HepG2 (cell line): ENCODE results near the gene THRAP3. TPM values are rescaled to one million over a fixed set of nuclear protein-coding genes. Genes with fewer than 3 reads are reported as not detected.

Source experiments
- ATAC-seq: fragments of 200-7000 bp; cut with Tn5 transposase; 3 replicates; pipeline ENCODE4 v1.9.1; 2020; ENCODE audit warnings: mild to moderate bottlenecking, moderate library complexity
- Bru-seq: library from RNA; stranded (reverse); fragments of 400-500 nt; gene quantifications from one replicate; lab custom pipeline; 2021; lab: Mats Ljungman, UMichigan
- BruChase-seq, 2 experiments: library from RNA; stranded (reverse); fragments of 400-500 nt; gene quantifications; one replicate each; lab custom pipeline; 2021; lab: Mats Ljungman, UMichigan
- BruUV-seq: library from RNA; stranded (reverse); fragments of 400-500 nt; replicated peaks from 2 replicates; lab custom pipeline; 2021; lab: Mats Ljungman, UMichigan
- CTCF ChIA-PET: fragments of 300-600 bp; formaldehyde crosslinking; extraction: SDS; loops from one replicate; lab custom pipeline; 2021; ENCODE audit warnings: low total read pairs, inconsistent platforms, low intra/inter-chr PET ratio; lab: Yijun Ruan, JAX
- POLR2A ChIA-PET: fragments of 350-600 bp; sonication (Branson Sonifier 250); formaldehyde crosslinking; loops from one replicate; lab custom pipeline; 2020; ENCODE audit warnings: antibody characterized with exemption, inconsistent platforms; lab: Yijun Ruan, JAX
- DNase-seq: peaks from one replicate; pipeline ENCODE4 v3.0.0-alpha.2; 2015; ENCODE audit warnings: low spot score
- FAIRE-seq: peaks from 3 replicates; lab custom pipeline; 2011; peaks lifted over from hg19 to GRCh38; lab: Jason Lieb, UNC
- H2AFZ ChIP-seq: one replicate; pipeline ENCODE4 v1.6.1; 2011; ENCODE audit warnings: low read length, inconsistent platforms
- H3K27ac ChIP-seq: fragments of 300-600 bp; 3 replicates; pipeline ENCODE4 v1.8.0; 2011; ENCODE audit warnings: mixed run types, mild to moderate bottlenecking, mixed read lengths, low read length, inconsistent platforms; ENCODE audit not compliant: insufficient read depth; ENCODE audit errors: extremely low read length
- H3K27me3 ChIP-seq, 2 experiments: fragments of 200-600 bp in 1 of 2; 2 replicates in 1 of 2; 3 replicates in 1 of 2; pipeline versions ENCODE4 v1.6.0 to v1.8.0; 2011; ENCODE audit warnings: low read length in 2 of 2, mild to moderate bottlenecking in 2 of 2, moderate library complexity in 2 of 2, inconsistent platforms in 1 of 2; ENCODE audit not compliant: insufficient read depth in 2 of 2, control insufficient read depth in 1 of 2
- H3K36me3 ChIP-seq, 2 experiments: fragments of 200-600 bp in 1 of 2; replicated peaks in 1 of 2; 2 replicates in 1 of 2; 3 replicates in 1 of 2; pipeline versions ENCODE4 v1.5.1 to v1.8.0; 2011; ENCODE audit warnings: low read length in 2 of 2, inconsistent platforms in 1 of 2; ENCODE audit not compliant: insufficient read depth in 2 of 2, control insufficient read depth in 1 of 2
- H3K4me1 ChIP-seq: 2 replicates; pipeline ENCODE4 v1.5.1; 2012; ENCODE audit warnings: low read length, inconsistent platforms; ENCODE audit not compliant: insufficient read depth
- H3K4me2 ChIP-seq: 2 replicates; pipeline ENCODE4 v1.6.0; 2011; ENCODE audit warnings: low read depth, low read length, inconsistent platforms
- H3K4me3 ChIP-seq, 3 experiments: fragments of 200-600 bp in 1 of 3; sonication (generic), shearing (Covaris generic) in 1 of 3; replicated peaks in 1 of 3; 2 replicates each; pipeline ENCODE4 v1.5.1; 2011 to 2016; ENCODE audit warnings: low read length in 3 of 3, inconsistent platforms in 2 of 3, low read depth in 2 of 3, mild to moderate bottlenecking in 2 of 3, control low read depth in 1 of 3, mixed read lengths in 1 of 3; ENCODE audit not compliant: insufficient read depth in 1 of 3
- H3K79me2 ChIP-seq: one replicate; pipeline ENCODE4 v1.6.1; 2011; ENCODE audit warnings: low read length, inconsistent platforms; ENCODE audit not compliant: insufficient read depth
- H3K9ac ChIP-seq: 2 replicates; pipeline ENCODE4 v1.6.0; 2011; ENCODE audit warnings: mild to moderate bottlenecking, low read depth, low read length, inconsistent platforms; ENCODE audit not compliant: insufficient read depth
- H3K9me3 ChIP-seq: 2 replicates; pipeline ENCODE4 v1.5.1; 2012; ENCODE audit warnings: mild to moderate bottlenecking, low read length
- H4K20me1 ChIP-seq: 2 replicates; pipeline ENCODE4 v1.6.0; 2011; ENCODE audit warnings: inconsistent platforms, mild to moderate bottlenecking, low read length, moderate library complexity; ENCODE audit not compliant: insufficient read depth
- GATA4 ChIP-seq: sonication (generic); IDR thresholded peaks from 2 replicates; pipeline ENCODE4 v1.6.1; 2016; ENCODE audit warnings: antibody characterized with exemption, low read depth, borderline replicate concordance
- JUND ChIP-seq: sonication (generic); formaldehyde crosslinking; IDR thresholded peaks from 2 replicates; pipeline ENCODE4 v1.8.0; 2022; ENCODE audit warnings: mild to moderate bottlenecking, missing genetic modification reagents
- SSRP1 ChIP-seq: IDR thresholded peaks from 2 replicates; pipeline ENCODE4 v1.6.1; 2016; ENCODE audit warnings: control low read depth
- THYN1 ChIP-seq: sonication (generic); formaldehyde crosslinking; IDR thresholded peaks from 2 replicates; pipeline ENCODE4 v1.8.1; 2023; ENCODE audit warnings: low read depth, mild to moderate bottlenecking, moderate library complexity, missing genetic modification reagents, borderline replicate concordance
- ZNF572 ChIP-seq: sonication (generic); formaldehyde crosslinking; IDR thresholded peaks from 2 replicates; pipeline ENCODE4 v1.5.1; 2020; ENCODE audit warnings: mild to moderate bottlenecking, missing genetic modification reagents
- ZNF747 ChIP-seq: sonication (generic); formaldehyde crosslinking; IDR thresholded peaks from 2 replicates; pipeline ENCODE4 v1.8.1; 2023; ENCODE audit warnings: missing genetic modification reagents, mild to moderate bottlenecking, borderline replicate concordance
- ZNF776 ChIP-seq: sonication (generic); formaldehyde crosslinking; IDR thresholded peaks from 2 replicates; pipeline ENCODE4 v1.4.0; 2020; ENCODE audit warnings: mild to moderate bottlenecking, missing genetic modification reagents
- WGBS: methylation state at CpG from one replicate; pipeline ENCODE4 v1.1.6; 2017; ENCODE audit warnings: low lambda C conversion rate; 5-methylcytosine and 5-hydroxymethylcytosine counted together
- in situ Hi-C: cut with HindIII; loops from 2 replicates; pipeline ENCODE4 v1.10.0; 2017; ENCODE audit warnings: low pct_unique_long_range_greater_than_20kb; ENCODE audit not compliant: extremely low pct_ligation_motif_present
- intact Hi-C: fragments of 100-400 bp; cut with micrococcal nuclease; formaldehyde crosslinking; loops from one replicate; pipeline ENCODE4 v1.10.0; 2022; ENCODE audit not compliant: unreplicated experiment
- long read RNA-seq, 2 experiments: library from RNA in 1 of 2; library from polyadenylated mRNA in 1 of 2; stranded (forward) in 1 of 2; unstranded in 1 of 2; transcript quantifications; one replicate each; pipeline ENCODE4 v2.0.0, GENCODE V29; 2019 to 2022
- polyA minus RNA-seq, 3 experiments: library from RNA; depleted of rRNA, polyadenylated mRNA; stranded (reverse); fragments of >200 nt; gene quantifications; 2 replicates each; pipeline ENCODE4 v1.2.3, GENCODE V29; 2011; ENCODE audit warnings: low replicate concordance in 1 of 3
- polyA plus RNA-seq, 8 experiments: library from polyadenylated mRNA; depleted of rRNA in 3 of 8; stranded (reverse) in 7 of 8; unstranded in 1 of 8; fragments of >200 nt; fragmentation: Illumina TruSeq in 4 of 8; extraction: Trizol in 4 of 8; gene quantifications; 2 replicates each; pipeline versions ENCODE4 v1.2.1 to v1.2.3, GENCODE V29; 2011 to 2016; ENCODE audit warnings: low read depth in 4 of 8, missing spikeins in 1 of 8, mixed read lengths in 1 of 8; ENCODE audit not compliant: insufficient read depth in 1 of 8
- total RNA-seq, 5 experiments: library from RNA; depleted of rRNA; stranded (reverse); fragments of >200 nt; fragmentation: Illumina TruSeq; extraction: Trizol; gene quantifications; 2 replicates each; pipeline ENCODE4 v1.2.3, GENCODE V29; 2016; ENCODE audit warnings: low read depth in 1 of 5
- TF ChIP-seq, protein P1 (sequence below): sonication (generic); formaldehyde crosslinking; IDR thresholded peaks from 2 replicates; pipeline ENCODE4 v1.4.0; 2020; ENCODE audit warnings: mild to moderate bottlenecking, missing genetic modification reagents
- TF ChIP-seq, protein P2 (sequence below): sonication (generic); formaldehyde crosslinking; IDR thresholded peaks from 2 replicates; pipeline ENCODE4 v1.9.0; 2021; ENCODE audit warnings: missing genetic modification reagents, borderline replicate concordance

Gene THRAP3, protein sequence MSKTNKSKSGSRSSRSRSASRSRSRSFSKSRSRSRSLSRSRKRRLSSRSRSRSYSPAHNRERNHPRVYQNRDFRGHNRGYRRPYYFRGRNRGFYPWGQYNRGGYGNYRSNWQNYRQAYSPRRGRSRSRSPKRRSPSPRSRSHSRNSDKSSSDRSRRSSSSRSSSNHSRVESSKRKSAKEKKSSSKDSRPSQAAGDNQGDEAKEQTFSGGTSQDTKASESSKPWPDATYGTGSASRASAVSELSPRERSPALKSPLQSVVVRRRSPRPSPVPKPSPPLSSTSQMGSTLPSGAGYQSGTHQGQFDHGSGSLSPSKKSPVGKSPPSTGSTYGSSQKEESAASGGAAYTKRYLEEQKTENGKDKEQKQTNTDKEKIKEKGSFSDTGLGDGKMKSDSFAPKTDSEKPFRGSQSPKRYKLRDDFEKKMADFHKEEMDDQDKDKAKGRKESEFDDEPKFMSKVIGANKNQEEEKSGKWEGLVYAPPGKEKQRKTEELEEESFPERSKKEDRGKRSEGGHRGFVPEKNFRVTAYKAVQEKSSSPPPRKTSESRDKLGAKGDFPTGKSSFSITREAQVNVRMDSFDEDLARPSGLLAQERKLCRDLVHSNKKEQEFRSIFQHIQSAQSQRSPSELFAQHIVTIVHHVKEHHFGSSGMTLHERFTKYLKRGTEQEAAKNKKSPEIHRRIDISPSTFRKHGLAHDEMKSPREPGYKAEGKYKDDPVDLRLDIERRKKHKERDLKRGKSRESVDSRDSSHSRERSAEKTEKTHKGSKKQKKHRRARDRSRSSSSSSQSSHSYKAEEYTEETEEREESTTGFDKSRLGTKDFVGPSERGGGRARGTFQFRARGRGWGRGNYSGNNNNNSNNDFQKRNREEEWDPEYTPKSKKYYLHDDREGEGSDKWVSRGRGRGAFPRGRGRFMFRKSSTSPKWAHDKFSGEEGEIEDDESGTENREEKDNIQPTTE
- 92.6 and 127 TPM in 2 replicates for total RNA-seq (2016; rRNA removed; fragmentation: Illumina TruSeq; extraction: Trizol)
- 4.4 and 4.8 TPM in 2 replicates for total RNA-seq (2016; cell fraction: cytosol; rRNA removed; fragmentation: Illumina TruSeq; extraction: Trizol; ENCODE audit: low read depth)
- total RNA-seq (2016; cell fraction: insoluble cytoplasmic fraction; rRNA removed; fragmentation: Illumina TruSeq; extraction: Trizol), result 91.8 and 120 TPM in 2 replicates
- total RNA-seq (2016; cell fraction: membrane; rRNA removed; fragmentation: Illumina TruSeq; extraction: Trizol), result 17.0 and 19.1 TPM in 2 replicates
- total RNA-seq (2016; cell fraction: nucleus; rRNA removed; fragmentation: Illumina TruSeq; extraction: Trizol), result 65.3 and 66.9 TPM in 2 replicates
- 45.0 and 48.3 TPM in 2 replicates for polyA plus RNA-seq (2011; rRNA removed)
- polyA plus RNA-seq (2011; cell fraction: cytosol; rRNA removed), result 24.6 and 36.8 TPM in 2 replicates
- 24.7 and 31.6 TPM in 2 replicates for polyA plus RNA-seq (2011; cell fraction: nucleus; rRNA removed)
- polyA plus RNA-seq (2012), result 42.6 and 51.5 TPM in 2 replicates
- polyA plus RNA-seq (2016; cell fraction: cytosol; fragmentation: Illumina TruSeq; extraction: Trizol; ENCODE audit: low read depth), result 2.2 and 2.7 TPM in 2 replicates
- 84.9 and 85.0 TPM in 2 replicates for polyA plus RNA-seq (2016; cell fraction: insoluble cytoplasmic fraction; fragmentation: Illumina TruSeq; extraction: Trizol; ENCODE audit: low read depth)
- polyA plus RNA-seq (2016; cell fraction: membrane; fragmentation: Illumina TruSeq; extraction: Trizol; ENCODE audit: low read depth), result 6.4 and 7.9 TPM in 2 replicates
- polyA plus RNA-seq (2016; cell fraction: nucleus; fragmentation: Illumina TruSeq; extraction: Trizol; ENCODE audit: insufficient read depth, low read depth), result 72.6 and 82.4 TPM in 2 replicates
- polyA minus RNA-seq (2011; rRNA and poly(A)+ RNA removed; ENCODE audit: low replicate concordance), result 52.7 and 91.8 TPM in 2 replicates
- 53.5 and 56.4 TPM in 2 replicates for polyA minus RNA-seq (2011; cell fraction: cytosol; rRNA and poly(A)+ RNA removed)
- 36.8 and 66.3 TPM in 2 replicates for polyA minus RNA-seq (2011; cell fraction: nucleus; rRNA and poly(A)+ RNA removed)
- Bru-seq, nascent RNA, result percentile 92 among the genes with signal in this experiment
- percentile 95 among the genes with signal in this experiment for BruChase-seq, experiment 1, labeled RNA remaining after a 6-hour chase
- BruChase-seq, experiment 2, labeled RNA remaining after a 2-hour chase, result percentile 95 among the genes with signal in this experiment
- long read RNA-seq, experiment 1, partial matches to known transcripts, result 106 of 167 reads
- long read RNA-seq, experiment 1, other reads (novel, unspliced or antisense), result 61 of 167 reads
- long read RNA-seq, experiment 2, partial matches to known transcripts, result 25 of 49 reads
- long read RNA-seq, experiment 2, other reads (novel, unspliced or antisense), result 24 of 49 reads

DNA sequence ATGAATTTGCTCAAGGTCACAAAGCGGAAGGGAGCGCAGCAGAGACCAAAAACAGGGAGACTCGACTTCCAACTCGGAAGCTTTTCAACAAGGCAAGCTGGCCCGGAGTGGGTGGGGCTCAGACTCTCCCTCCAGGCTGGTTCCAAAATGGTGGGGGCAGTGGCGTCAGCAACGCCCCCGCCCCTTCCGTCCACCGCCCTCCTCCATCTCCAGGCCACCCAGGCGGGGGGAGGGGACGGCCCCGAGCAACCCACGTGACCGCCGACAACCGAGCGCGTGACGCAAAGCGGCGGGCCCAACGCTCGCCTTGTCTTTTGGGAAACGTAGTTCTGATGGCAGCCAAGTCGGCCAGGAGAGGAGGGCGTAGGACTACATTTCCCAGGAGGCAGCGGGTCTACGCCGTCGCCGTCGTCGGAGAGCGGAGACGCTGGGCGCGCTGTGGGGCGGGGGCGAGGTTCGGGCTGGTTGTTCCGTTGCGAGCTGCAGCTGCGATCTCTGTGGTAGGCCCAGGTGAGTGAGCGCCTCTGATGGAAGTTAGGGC, at the start of gene THRAP3:
Gene THRAP3, plus strand, starts transcription at position 448 of the 541 bp plus-strand sequence. CDS start 58,121 bp downstream, outside the sequence.
- ATAC-seq, result peak; percentile 96
- peak; percentile 98 for FAIRE-seq
- ChIA-PET POLR2A (interaction anchor here (0.8 to 8.2 kb wide), 26 partner anchors 10 to 240 kb away, joined by 3 to 141 read pairs (median 8); partner anchors contain the start of genes EVA1B, MAP7D1, MRPS15 and SH3D21), CTCF (no interaction called here)
- H3K79me2 ChIP-seq, result peaks cover 48% of the 10 kb centered on the region
- H3K36me3 ChIP-seq, result peaks cover 7 to 14% of the 10 kb centered on the region in 2 experiments; a peak in 3 of 5 replicates
- intact Hi-C loops (loop anchor here (1.0 to 10.0 kb wide), 4 partner anchors 17 to 69 kb away; partner anchors contain the start of gene MAP7D1), in situ Hi-C loops (no loop called here)
- H3K27ac ChIP-seq, result peak within 1 kb of the TSS; percentile 94
- H2AFZ ChIP-seq, result peak within 1 kb of the TSS; percentile 88
- no TSS peak for BruUV-seq
- peak; percentile 98 for DNase-seq
- peak within 1 kb of the TSS; percentile 95 for H3K9ac ChIP-seq
- peaks cover 42% of the 10 kb centered on the region for H4K20me1 ChIP-seq
- peaks cover 37% of the 10 kb centered on the region for H3K4me1 ChIP-seq
- H3K27me3 ChIP-seq, result no peaks in the 10 kb centered on the region; a peak in 1 of 5 replicates
- H3K4me3 ChIP-seq, result peak within 1 kb of the TSS; percentile 86 to 100 (median 89)
- 0% methylated on average over 16 of the region's 45 CpGs for whole genome bisulfite sequencing
- H3K9me3 ChIP-seq, result no peaks in the 10 kb centered on the region
- H3K4me2 ChIP-seq, result peak within 1 kb of the TSS; percentile 75
- TF ChIP-seq SSRP1 (no peak), ZNF747 (CRISPR knock-in tag) (peak; percentile 88; the same call in 1 of the 2 replicates), GATA4 (no peak), ZNF776 (peak; percentile 97), THYN1 (peak; percentile 86; the same call in 1 of the 2 replicates), JUND (CRISPR knock-in tag) (no peak), ZNF572 (CRISPR knock-in tag) (no peak)
- TF ChIP-seq, protein P1, sequence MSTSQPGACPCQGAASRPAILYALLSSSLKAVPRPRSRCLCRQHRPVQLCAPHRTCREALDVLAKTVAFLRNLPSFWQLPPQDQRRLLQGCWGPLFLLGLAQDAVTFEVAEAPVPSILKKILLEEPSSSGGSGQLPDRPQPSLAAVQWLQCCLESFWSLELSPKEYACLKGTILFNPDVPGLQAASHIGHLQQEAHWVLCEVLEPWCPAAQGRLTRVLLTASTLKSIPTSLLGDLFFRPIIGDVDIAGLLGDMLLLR (CRISPR knock-in tag), result no peak
- TF ChIP-seq, protein P2, sequence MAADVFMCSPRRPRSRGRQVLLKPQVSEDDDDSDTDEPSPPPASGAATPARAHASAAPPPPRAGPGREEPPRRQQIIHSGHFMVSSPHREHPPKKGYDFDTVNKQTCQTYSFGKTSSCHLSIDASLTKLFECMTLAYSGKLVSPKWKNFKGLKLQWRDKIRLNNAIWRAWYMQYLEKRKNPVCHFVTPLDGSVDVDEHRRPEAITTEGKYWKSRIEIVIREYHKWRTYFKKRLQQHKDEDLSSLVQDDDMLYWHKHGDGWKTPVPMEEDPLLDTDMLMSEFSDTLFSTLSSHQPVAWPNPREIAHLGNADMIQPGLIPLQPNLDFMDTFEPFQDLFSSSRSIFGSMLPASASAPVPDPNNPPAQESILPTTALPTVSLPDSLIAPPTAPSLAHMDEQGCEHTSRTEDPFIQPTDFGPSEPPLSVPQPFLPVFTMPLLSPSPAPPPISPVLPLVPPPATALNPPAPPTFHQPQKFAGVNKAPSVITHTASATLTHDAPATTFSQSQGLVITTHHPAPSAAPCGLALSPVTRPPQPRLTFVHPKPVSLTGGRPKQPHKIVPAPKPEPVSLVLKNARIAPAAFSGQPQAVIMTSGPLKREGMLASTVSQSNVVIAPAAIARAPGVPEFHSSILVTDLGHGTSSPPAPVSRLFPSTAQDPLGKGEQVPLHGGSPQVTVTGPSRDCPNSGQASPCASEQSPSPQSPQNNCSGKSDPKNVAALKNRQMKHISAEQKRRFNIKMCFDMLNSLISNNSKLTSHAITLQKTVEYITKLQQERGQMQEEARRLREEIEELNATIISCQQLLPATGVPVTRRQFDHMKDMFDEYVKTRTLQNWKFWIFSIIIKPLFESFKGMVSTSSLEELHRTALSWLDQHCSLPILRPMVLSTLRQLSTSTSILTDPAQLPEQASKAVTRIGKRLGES, result no peak
